BE2C (cell line): ENCODE data around the gene PRKAR2B. TPM values are rescaled to one million over a fixed set of nuclear protein-coding genes. Genes with fewer than 3 reads are reported as not detected.

ENCODE experiments used
- DNase-seq: peaks from one replicate; pipeline ENCODE4 v3.0.0-alpha.2; 2020
- H3K27me3 ChIP-seq: fragments of 250-450 bp; sonication (Bioruptor Pico); 2 replicates; pipeline ENCODE4 v1.5.1; 2020; ENCODE audit warnings: mild to moderate bottlenecking
- H3K36me3 ChIP-seq: fragments of 250-450 bp; sonication (Bioruptor Pico); 2 replicates; pipeline ENCODE4 v1.5.1; 2020; ENCODE audit warnings: mild to moderate bottlenecking
- H3K4me1 ChIP-seq: fragments of 250-450 bp; sonication (Bioruptor Pico); 2 replicates; pipeline ENCODE4 v1.5.1; 2020
- H3K4me3 ChIP-seq: 2 replicates; pipeline ENCODE4 v1.5.1; 2011; ENCODE audit warnings: low read depth, low read length
- H3K9me3 ChIP-seq: fragments of 250-450 bp; sonication (Bioruptor Pico); 2 replicates; pipeline ENCODE4 v1.5.1; 2020
- CTCF ChIP-seq: IDR thresholded peaks from 2 replicates; pipeline ENCODE4 v1.5.1; 2012; ENCODE audit warnings: mild to moderate bottlenecking, low read depth, low read length
- polyA plus RNA-seq: library from polyadenylated mRNA; unstranded; fragments of >200 nt; gene quantifications from one replicate; pipeline ENCODE4 v1.2.1, GENCODE V29; 2012; ENCODE audit warnings: low read depth, missing spikeins; ENCODE audit not compliant: insufficient read length, insufficient read depth

Gene PRKAR2B
- polyA plus RNA-seq = 13.2 TPM

- H3K27me3 ChIP-seq = no peaks in the 10 kb centered on the region
- H3K4me1 ChIP-seq = no peaks in the 10 kb centered on the region
- no peaks in the 10 kb centered on the region for H3K36me3 ChIP-seq
- no peak for TF ChIP-seq CTCF
- DNase-seq = peak; percentile 91
- peak within 1 kb of the TSS; percentile 95 for H3K4me3 ChIP-seq
- no peaks in the 10 kb centered on the region for H3K9me3 ChIP-seq
These were observed at the start of gene PRKAR2B for GRCh38 chr7:107044347-107045194. PRKAR2B (plus strand) TSS chr7:107044705; CDS start chr7:107044908, 203 bp downstream.

- no peak for DNase-seq
- H3K36me3 ChIP-seq = no peaks in the 10 kb centered on the region
- H3K4me1 ChIP-seq = peaks cover 14% of the 10 kb centered on the region
- no peak overlapping the region for H3K4me3 ChIP-seq
- no peak for TF ChIP-seq CTCF
- no peaks in the 10 kb centered on the region for H3K27me3 ChIP-seq
- H3K9me3 ChIP-seq = no peaks in the 10 kb centered on the region
These were observed 49.7 kb upstream of the PRKAR2B start for GRCh38 chr7:106994833-106995232.

GRCh38 chr7:106997487-106998271 lies 46.8 kb upstream of the PRKAR2B start:
- Histone ChIP-seq H3K9me3 (no peaks in the 10 kb centered on the region), H3K4me1 (peaks cover 14% of the 10 kb centered on the region), H3K4me3 (no peak overlapping the region), H3K27me3 (no peaks in the 10 kb centered on the region), H3K36me3 (no peaks in the 10 kb centered on the region)
- DNase-seq = no peak
- no peak for TF ChIP-seq CTCF

GRCh38 chr7:106999023-106999422 lies 45.5 kb upstream of the PRKAR2B start:
- Histone ChIP-seq H3K4me1 (peaks cover 14% of the 10 kb centered on the region), H3K9me3 (no peaks in the 10 kb centered on the region), H3K36me3 (no peaks in the 10 kb centered on the region), H3K27me3 (no peaks in the 10 kb centered on the region), H3K4me3 (no peak overlapping the region)
- no peak for TF ChIP-seq CTCF
- DNase-seq = no peak

GRCh38 chr7:107001490-107001889 lies 43.0 kb upstream of the PRKAR2B start:
- TF ChIP-seq CTCF = no peak
- no peak overlapping the region for H3K4me3 ChIP-seq
- no peaks in the 10 kb centered on the region for H3K27me3 ChIP-seq

More at GRCh38 chr7:107001490-107001889, 43.0 kb upstream of the PRKAR2B start:
- H3K36me3 ChIP-seq = no peaks in the 10 kb centered on the region
- peaks cover 14% of the 10 kb centered on the region for H3K4me1 ChIP-seq
- no peaks in the 10 kb centered on the region for H3K9me3 ChIP-seq
- no peak for DNase-seq
